HG02938 (cell line): ENCODE data around the gene SYT12.
"Not testable (repeated sequence)": the region's sequence is repeated elsewhere in the genome, so short reads cannot be mapped to it uniquely, and the experiment has no call there.

ENCODE experiments used
- ATAC-seq: cut with Tn5 transposase; IDR thresholded peaks from one replicate; pipeline ENCODE4 v1.9.1; 2021; ENCODE audit warnings: mild to moderate bottlenecking, moderate library complexity; ENCODE audit not compliant: unreplicated experiment

Gene SYT12

GRCh38 chr11:66992041-66992440 lies 30.9 kb upstream of the SYT12 start:
- no peak for ATAC-seq

- ATAC-seq = no peak
Measured at GRCh38 chr11:66996609-66997273, 26.2 kb upstream of the SYT12 start.

- no peak for ATAC-seq
Measured at GRCh38 chr11:66999555-66999954, 23.4 kb upstream of the SYT12 start.

GRCh38 chr11:67001332-67001731 lies 21.6 kb upstream of the SYT12 start:
- no peak for ATAC-seq

GRCh38 chr11:67002297-67002913 lies 20.5 kb upstream of the SYT12 start:
- no peak for ATAC-seq

- ATAC-seq = no peak
Measured at GRCh38 chr11:67002921-67003411, 20.0 kb upstream of the SYT12 start.

- ATAC-seq = not testable (repeated sequence)
Measured at GRCh38 chr11:67005200-67005599, 17.7 kb upstream of the SYT12 start.

- no peak for ATAC-seq
Measured at GRCh38 chr11:67006029-67006884, 16.7 kb upstream of the SYT12 start.

- ATAC-seq = no peak
Measured at GRCh38 chr11:67007126-67007525, 15.8 kb upstream of the SYT12 start.

GRCh38 chr11:67010296-67010905 lies 12.5 kb upstream of the SYT12 start:
- no peak for ATAC-seq

- no peak for ATAC-seq
Measured at GRCh38 chr11:67013511-67014045, 9.4 kb upstream of the SYT12 start.

GRCh38 chr11:67014343-67014742 lies 8.6 kb upstream of the SYT12 start:
- ATAC-seq = no peak

GRCh38 chr11:67015048-67015447 lies 7.9 kb upstream of the SYT12 start:
- no peak for ATAC-seq

- ATAC-seq = no peak
Measured at GRCh38 chr11:67016550-67016949, 6.4 kb upstream of the SYT12 start.

- no peak for ATAC-seq
Measured at GRCh38 chr11:67020949-67021348, 2.0 kb upstream of the SYT12 start.

GRCh38 chr11:67022341-67022933 lies 497 bp upstream of the SYT12 start:
- no peak for ATAC-seq

GRCh38 chr11:67023957-67024353 lies 1.0 kb downstream of the SYT12 start:
- no peak for ATAC-seq

GRCh38 chr11:67024410-67024809 lies 1.5 kb downstream of the SYT12 start:
- no peak for ATAC-seq

- no peak for ATAC-seq
Measured at GRCh38 chr11:67024966-67025365, 2.0 kb downstream of the SYT12 start.

GRCh38 chr11:67025750-67026149 lies 2.8 kb downstream of the SYT12 start:
- ATAC-seq = no peak

GRCh38 chr11:67026941-67027340 lies 4.0 kb downstream of the SYT12 start:
- no peak for ATAC-seq
